Right atrium auricular region (tissue), 2 donors: Measurements from ENCODE around the gene INO80E. TPM values are rescaled to one million over a fixed set of nuclear protein-coding genes. Genes with fewer than 3 reads are reported as not detected.
A peak's percentile ranks its signal among the peaks of the same experiment; 100 is the strongest.

Experiments used
- DNase-seq: peaks from one replicate; pipeline ENCODE4 v3.0.0-alpha.2; 2019; ENCODE audit warnings: low spot score
- H3K27ac ChIP-seq, 2 donors: fragments of 200-600 bp; sonication (generic); 1 replicate in 1 of 2; 2 replicates in 1 of 2; pipeline ENCODE4 v1.5.1; 2016 to 2019
- H3K27me3 ChIP-seq, 2 donors: fragments of 200-600 bp; sonication (generic); one replicate each; pipeline versions ENCODE4 v1.5.1 to v1.6.0; 2017 to 2019
- H3K36me3 ChIP-seq: fragments of 200-600 bp; sonication (generic); one replicate; pipeline ENCODE4 v1.5.1; 2016
- H3K4me1 ChIP-seq, 2 donors: fragments of 200-600 bp; sonication (generic); one replicate each; pipeline versions ENCODE4 v1.5.1 to v1.6.0; 2017 to 2019
- H3K4me3 ChIP-seq, 2 donors: fragments of 200-600 bp; sonication (generic); 1 replicate in 1 of 2; 2 replicates in 1 of 2; pipeline ENCODE4 v1.5.1; 2017 to 2019; ENCODE audit warnings: mild to moderate bottlenecking in 1 of 2, moderate library complexity in 1 of 2
- H3K9me3 ChIP-seq, 2 donors: fragments of 200-600 bp; sonication (generic); one replicate each; pipeline ENCODE4 v1.5.1; 2019
- total RNA-seq, 2 donors: library from RNA; depleted of rRNA; stranded (reverse); fragments of >200 nt; gene quantifications; one replicate each; pipeline ENCODE4 v1.1.0, GENCODE V29; 2016
- TF ChIP-seq, protein P1 (sequence below), 2 donors: fragments of 200-600 bp; sonication (generic); IDR thresholded peaks; one replicate each; pipeline ENCODE4 v1.5.1; 2019; ENCODE audit warnings: antibody characterized with exemption in 2 of 2

INO80E gene
- total RNA-seq, 2 donors from 2014 or later: 33.4 to 117 TPM

DNA sequence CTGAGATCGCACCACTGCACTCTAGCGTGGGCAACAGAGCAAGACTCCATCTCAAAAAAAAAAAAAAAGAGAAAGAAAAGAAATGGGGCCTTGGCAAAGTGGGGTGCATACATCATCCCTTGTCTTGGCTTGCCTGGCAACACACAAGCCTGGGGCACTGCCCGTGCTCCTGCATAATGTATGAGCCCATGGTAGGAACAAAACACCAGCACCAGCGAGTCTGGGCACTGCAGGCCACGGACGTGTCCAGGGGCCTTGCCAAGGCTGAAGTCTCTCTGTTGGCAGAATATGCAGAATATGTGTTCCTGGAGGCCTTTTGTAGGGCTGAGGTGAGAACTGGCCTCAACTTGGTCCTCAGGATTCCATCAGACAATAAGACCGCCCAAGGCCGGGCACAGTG is 53.8 kb downstream of the INO80E start:
- Histone ChIP-seq H3K4me1 (peaks cover 0 to 19% of the 10 kb centered on the region in 2 donors), H3K27ac (no peak overlapping the region), H3K36me3 (no peaks in the 10 kb centered on the region), H3K9me3 (no peaks in the 10 kb centered on the region), H3K4me3 (no peak overlapping the region), H3K27me3 (no peaks in the 10 kb centered on the region)
- DNase-seq: no peak
- TF ChIP-seq, protein P1, sequence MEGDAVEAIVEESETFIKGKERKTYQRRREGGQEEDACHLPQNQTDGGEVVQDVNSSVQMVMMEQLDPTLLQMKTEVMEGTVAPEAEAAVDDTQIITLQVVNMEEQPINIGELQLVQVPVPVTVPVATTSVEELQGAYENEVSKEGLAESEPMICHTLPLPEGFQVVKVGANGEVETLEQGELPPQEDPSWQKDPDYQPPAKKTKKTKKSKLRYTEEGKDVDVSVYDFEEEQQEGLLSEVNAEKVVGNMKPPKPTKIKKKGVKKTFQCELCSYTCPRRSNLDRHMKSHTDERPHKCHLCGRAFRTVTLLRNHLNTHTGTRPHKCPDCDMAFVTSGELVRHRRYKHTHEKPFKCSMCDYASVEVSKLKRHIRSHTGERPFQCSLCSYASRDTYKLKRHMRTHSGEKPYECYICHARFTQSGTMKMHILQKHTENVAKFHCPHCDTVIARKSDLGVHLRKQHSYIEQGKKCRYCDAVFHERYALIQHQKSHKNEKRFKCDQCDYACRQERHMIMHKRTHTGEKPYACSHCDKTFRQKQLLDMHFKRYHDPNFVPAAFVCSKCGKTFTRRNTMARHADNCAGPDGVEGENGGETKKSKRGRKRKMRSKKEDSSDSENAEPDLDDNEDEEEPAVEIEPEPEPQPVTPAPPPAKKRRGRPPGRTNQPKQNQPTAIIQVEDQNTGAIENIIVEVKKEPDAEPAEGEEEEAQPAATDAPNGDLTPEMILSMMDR (IDR thresholded peaks at IDR 0.05): no peak

DNA sequence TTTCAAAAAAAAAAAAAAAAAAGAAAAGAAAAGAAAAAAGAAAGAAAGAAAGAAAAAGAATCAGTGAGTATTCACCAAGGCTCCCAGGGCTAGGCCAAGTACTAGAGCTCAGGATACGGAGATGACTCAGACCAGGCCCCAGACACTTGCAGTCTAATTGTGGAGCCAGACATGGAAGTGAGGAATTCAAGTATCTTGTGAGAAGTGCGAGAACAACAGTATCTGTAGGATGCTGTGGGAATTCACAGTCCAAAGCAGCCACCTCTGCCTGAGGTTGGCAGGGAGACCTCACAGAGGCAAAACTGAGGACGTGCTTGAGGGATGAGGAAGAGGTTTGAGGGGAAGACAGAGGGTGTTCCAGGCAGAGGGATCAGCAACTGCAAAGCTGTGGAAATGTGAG is 55.5 kb downstream of the INO80E start:
- H3K4me1 ChIP-seq: peaks cover 0 to 19% of the 10 kb centered on the region in 2 donors
- no peak for DNase-seq
- no peaks in the 10 kb centered on the region for H3K27me3 ChIP-seq
- H3K9me3 ChIP-seq: no peaks in the 10 kb centered on the region
- no peaks in the 10 kb centered on the region for H3K36me3 ChIP-seq
- H3K27ac ChIP-seq: no peak overlapping the region
- H3K4me3 ChIP-seq: no peak overlapping the region
- TF ChIP-seq, protein P1 (IDR thresholded peaks at IDR 0.05): no peak

DNA sequence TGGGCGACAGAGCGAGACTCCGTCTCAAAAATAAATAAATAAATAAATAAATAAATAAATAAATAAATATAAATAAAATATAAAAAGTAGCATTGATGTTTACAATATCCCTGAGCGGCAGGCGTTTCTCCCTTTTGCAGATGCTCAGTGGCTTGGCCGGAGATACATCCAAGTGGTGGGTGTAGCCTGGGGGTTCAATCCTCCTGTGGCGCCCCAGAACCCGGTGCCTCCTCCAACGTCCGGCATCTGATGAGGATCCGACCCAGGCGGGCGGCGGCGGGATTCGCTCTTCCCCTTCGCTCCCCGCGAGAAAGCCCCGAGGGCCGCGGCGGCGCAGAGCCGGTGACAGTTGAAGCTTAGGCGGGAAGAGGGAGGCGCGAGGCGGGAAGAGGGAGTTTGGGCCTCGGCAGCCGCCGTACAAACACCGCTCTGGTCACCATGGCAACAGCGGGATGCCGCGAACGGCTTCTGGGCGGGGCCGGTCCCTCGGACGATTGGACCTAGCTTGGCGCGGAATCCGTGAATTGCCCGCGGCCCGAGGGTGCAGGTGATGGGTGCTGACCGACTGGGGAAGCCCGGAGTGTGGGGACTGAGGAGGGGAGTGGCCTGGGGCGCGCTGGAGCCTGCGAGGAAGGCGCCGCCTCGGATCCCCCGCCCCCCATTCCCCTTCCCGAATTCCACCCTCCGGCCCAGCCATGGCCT is 56.8 kb downstream of the INO80E start:
- DNase-seq: peak; percentile 95
- Histone ChIP-seq H3K27ac (peak overlapping the region; percentile 9 to 50), H3K4me1 (peaks cover 0 to 19% of the 10 kb centered on the region in 2 donors), H3K27me3 (no peaks in the 10 kb centered on the region), H3K9me3 (no peaks in the 10 kb centered on the region), H3K4me3 (peak overlapping the region; percentile 50 to 74), H3K36me3 (no peaks in the 10 kb centered on the region)
- TF ChIP-seq, protein P1 (IDR thresholded peaks at IDR 0.05): no peak

DNA sequence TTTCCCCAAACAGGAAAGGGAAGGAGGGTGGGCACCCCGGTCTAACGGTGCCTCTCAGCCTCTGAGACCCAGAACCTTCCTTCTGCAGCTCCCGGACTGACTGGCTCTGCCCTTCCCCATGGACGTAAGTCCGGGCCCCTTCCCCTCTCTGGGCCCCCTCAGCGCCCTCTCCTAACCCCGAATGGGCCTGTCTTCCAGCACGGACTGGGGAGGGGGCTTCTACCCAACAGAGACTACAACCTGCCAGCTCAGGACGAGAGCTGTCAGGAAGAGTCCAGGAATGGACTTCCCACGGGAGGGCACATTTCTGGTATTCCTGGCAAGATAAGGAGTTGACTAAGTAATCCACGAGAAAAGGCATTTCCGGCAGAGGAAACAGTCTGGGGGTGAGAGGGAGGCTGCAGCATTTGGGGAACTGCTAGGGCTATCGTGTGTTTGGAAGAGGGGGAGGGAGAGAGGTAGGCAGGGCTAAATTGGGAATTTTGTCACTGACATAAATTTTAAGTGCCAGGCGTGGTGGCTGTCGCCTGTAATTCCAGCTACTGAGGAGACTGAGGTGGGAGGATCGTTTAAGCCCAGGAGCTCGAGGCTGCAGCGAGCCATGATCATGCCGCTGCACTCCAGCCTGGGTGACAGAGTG is 57.5 kb downstream of the INO80E start:
- Histone ChIP-seq H3K9me3 (no peaks in the 10 kb centered on the region), H3K4me3 (peak overlapping the region; percentile 50 to 74), H3K4me1 (peaks cover 0 to 19% of the 10 kb centered on the region in 2 donors), H3K27me3 (no peaks in the 10 kb centered on the region), H3K27ac (peak overlapping the region; percentile 9 to 50), H3K36me3 (no peaks in the 10 kb centered on the region)
- TF ChIP-seq, protein P1 (IDR thresholded peaks at IDR 0.05): no peak
- no peak for DNase-seq

DNA sequence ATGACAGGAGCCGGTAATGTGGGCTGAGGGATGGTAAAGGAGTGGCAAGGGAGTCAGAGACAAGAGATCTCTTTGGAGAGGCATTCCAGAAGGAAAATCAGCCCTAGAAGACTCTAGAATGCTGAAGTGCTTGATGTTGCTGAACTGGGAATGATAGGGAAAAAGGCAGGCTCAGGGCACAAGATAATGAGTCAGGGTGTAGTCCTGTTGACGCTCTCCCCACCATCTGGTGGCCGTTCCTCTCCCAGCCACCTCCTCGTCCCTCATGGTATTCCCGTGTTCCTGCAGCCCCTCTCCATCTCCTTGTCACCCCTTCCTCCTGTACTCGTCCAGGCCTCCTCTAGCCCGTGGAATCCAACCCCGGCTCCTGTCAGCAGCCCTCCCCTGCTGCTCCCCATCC is 58.4 kb downstream of the INO80E start:
- Histone ChIP-seq H3K36me3 (no peaks in the 10 kb centered on the region), H3K27ac (no peak overlapping the region), H3K27me3 (no peaks in the 10 kb centered on the region), H3K4me3 (no peak overlapping the region), H3K9me3 (no peaks in the 10 kb centered on the region), H3K4me1 (peaks cover 0 to 19% of the 10 kb centered on the region in 2 donors)
- DNase-seq: no peak
- TF ChIP-seq, protein P1 (IDR thresholded peaks at IDR 0.05): no peak
